ENCODE results near the gene SUMO4.

GRCh38 chr6:149414009-149414408 is 13.9 kb downstream of the SUMO4 start:
- TF ChIP-seq, protein P1, sequence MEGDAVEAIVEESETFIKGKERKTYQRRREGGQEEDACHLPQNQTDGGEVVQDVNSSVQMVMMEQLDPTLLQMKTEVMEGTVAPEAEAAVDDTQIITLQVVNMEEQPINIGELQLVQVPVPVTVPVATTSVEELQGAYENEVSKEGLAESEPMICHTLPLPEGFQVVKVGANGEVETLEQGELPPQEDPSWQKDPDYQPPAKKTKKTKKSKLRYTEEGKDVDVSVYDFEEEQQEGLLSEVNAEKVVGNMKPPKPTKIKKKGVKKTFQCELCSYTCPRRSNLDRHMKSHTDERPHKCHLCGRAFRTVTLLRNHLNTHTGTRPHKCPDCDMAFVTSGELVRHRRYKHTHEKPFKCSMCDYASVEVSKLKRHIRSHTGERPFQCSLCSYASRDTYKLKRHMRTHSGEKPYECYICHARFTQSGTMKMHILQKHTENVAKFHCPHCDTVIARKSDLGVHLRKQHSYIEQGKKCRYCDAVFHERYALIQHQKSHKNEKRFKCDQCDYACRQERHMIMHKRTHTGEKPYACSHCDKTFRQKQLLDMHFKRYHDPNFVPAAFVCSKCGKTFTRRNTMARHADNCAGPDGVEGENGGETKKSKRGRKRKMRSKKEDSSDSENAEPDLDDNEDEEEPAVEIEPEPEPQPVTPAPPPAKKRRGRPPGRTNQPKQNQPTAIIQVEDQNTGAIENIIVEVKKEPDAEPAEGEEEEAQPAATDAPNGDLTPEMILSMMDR (IDR thresholded peaks at IDR 0.05): no peak
- TF ChIP-seq ZFX (IDR thresholded peaks at IDR 0.05; ENCODE audit: borderline replicate concordance): no peak

All from 22Rv1 (cell line).